AG04449 (cell line): ENCODE results near the gene XPO6.

Experiments used
- CTCF ChIA-PET: fragments of 350-600 bp; formaldehyde crosslinking; extraction: SDS; loops from one replicate; lab custom pipeline; 2021; ENCODE audit warnings: antibody characterized with exemption; lab: Yijun Ruan, JAX
- POLR2A ChIA-PET: fragments of 400-600, 350-600 bp; formaldehyde crosslinking; extraction: SDS; loops from one replicate; lab custom pipeline; 2020; ENCODE audit warnings: antibody characterized with exemption, inconsistent platforms; lab: Yijun Ruan, JAX
- DNase-seq: peaks from one replicate; pipeline ENCODE4 v3.0.0-alpha.2; 2010; ENCODE audit warnings: low read depth, low spot score
- H3K4me3 ChIP-seq: 2 replicates; pipeline ENCODE4 v1.5.1; 2011; ENCODE audit warnings: low read depth, mild to moderate bottlenecking, control low read depth, low read length
- CTCF ChIP-seq: IDR thresholded peaks from one replicate; pipeline ENCODE4 v1.5.1; 2011; ENCODE audit warnings: mild to moderate bottlenecking, moderate library complexity, low read length, control low read depth, inconsistent platforms; ENCODE audit not compliant: insufficient read depth; ENCODE audit errors: missing control alignments

XPO6 gene

GRCh38 chr16:28085389-28086171 is 126.2 kb downstream of the XPO6 start:
- ChIA-PET CTCF (no interaction called here), POLR2A (no interaction called here)
- DNase-seq, result no peak
- no peak overlapping the region for H3K4me3 ChIP-seq
- TF ChIP-seq CTCF, result no peak

GRCh38 chr16:28084209-28084608 is 127.6 kb downstream of the XPO6 start:
- TF ChIP-seq CTCF, result no peak
- DNase-seq, result no peak
- ChIA-PET POLR2A (no interaction called here), CTCF (no interaction called here)
- no peak overlapping the region for H3K4me3 ChIP-seq

- no peak for DNase-seq
- TF ChIP-seq CTCF, result no peak
- ChIA-PET CTCF (interaction anchor here (1.0 kb wide), 1 partner anchor 12 kb away, joined by 5 read pairs; no protein-coding TSS in a partner anchor), POLR2A (no interaction called here)
- no peak overlapping the region for H3K4me3 ChIP-seq
Observed at GRCh38 chr16:28082624-28083023, 129.1 kb downstream of the XPO6 start.

- no peak for DNase-seq
- H3K4me3 ChIP-seq, result no peak overlapping the region
- no peak for TF ChIP-seq CTCF
- ChIA-PET CTCF (interaction anchor here (1.1 to 3.2 kb wide), 2 partner anchors 11 to 301 kb away, joined by 3 to 33 read pairs; no protein-coding TSS in a partner anchor), POLR2A (no interaction called here)
Observed at GRCh38 chr16:28081391-28081968, 130.3 kb downstream of the XPO6 start.

GRCh38 chr16:28078261-28078660 is 133.5 kb downstream of the XPO6 start:
- ChIA-PET CTCF (no interaction called here), POLR2A (no interaction called here)
- no peak overlapping the region for H3K4me3 ChIP-seq
- DNase-seq, result no peak
- no peak for TF ChIP-seq CTCF

GRCh38 chr16:28073836-28074235 is 137.9 kb downstream of the XPO6 start:
- H3K4me3 ChIP-seq, result no peak overlapping the region
- no peak for TF ChIP-seq CTCF
- ChIA-PET POLR2A (no interaction called here), CTCF (interaction anchor here (0.7 to 5.1 kb wide), 3 partner anchors 13 to 435 kb away, joined by 3 to 75 read pairs (median 39); no protein-coding TSS in a partner anchor)
- DNase-seq, result no peak
